DOHH2 (cell line): ENCODE measurements around the gene KDSR.

ENCODE experiments used
- CTCF ChIP-seq: fragments of 200-600 bp; sonication (generic); IDR thresholded peaks from one replicate; pipeline ENCODE4 v1.5.1; 2014; ENCODE audit warnings: antibody characterized with exemption, mild to moderate bottlenecking, low read depth, low read length; ENCODE audit not compliant: poor library complexity, severe bottlenecking
- EZH2phosphoT487 ChIP-seq: fragments of 200-600 bp; sonication (generic); IDR thresholded peaks from 2 replicates; pipeline ENCODE4 v1.6.1; 2017; ENCODE audit warnings: borderline replicate concordance, mild to moderate bottlenecking, antibody characterized with exemption, low read length, moderate library complexity, mixed read lengths

GRCh38 chr18:63410792-63411191 lies 43.8 kb upstream of the KDSR start:
- TF ChIP-seq CTCF: no peak
- TF ChIP-seq EZH2phosphoT487: no peak
